ENCODE data around the gene TRAF2.

DNA sequence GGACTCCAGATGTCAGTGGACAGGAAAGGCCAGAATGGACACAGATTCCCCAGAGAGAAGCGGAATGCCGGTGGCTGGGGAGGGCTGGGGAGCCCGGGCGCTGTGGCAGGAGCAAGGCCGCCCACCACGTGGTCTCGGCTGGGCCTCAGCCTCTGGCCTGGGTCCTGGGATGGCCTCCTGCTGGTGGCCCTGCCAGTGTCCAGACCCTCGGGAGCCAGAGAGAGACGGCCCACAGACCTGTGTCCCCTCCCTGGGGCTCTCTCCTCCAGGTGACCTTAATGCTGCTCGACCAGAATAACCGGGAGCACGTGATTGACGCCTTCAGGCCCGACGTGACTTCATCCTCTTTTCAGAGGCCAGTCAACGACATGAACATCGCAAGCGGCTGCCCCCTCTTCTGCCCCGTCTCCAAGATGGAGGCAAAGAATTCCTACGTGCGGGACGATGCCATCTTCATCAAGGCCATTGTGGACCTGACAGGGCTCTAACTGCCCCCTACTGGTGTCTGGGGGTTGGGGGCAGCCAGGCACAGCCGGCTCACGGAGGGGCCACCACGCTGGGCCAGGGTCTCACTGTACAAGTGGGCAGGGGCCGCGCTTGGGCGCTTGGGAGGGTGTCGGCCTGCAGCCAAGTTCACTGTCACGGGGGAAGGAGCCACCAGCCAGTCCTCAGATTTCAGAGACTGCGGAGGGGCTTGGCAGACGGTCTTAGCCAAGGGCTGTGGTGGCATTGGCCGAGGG, 39.3 kb downstream of the TRAF2 start:
- TF ChIP-seq, protein P1, sequence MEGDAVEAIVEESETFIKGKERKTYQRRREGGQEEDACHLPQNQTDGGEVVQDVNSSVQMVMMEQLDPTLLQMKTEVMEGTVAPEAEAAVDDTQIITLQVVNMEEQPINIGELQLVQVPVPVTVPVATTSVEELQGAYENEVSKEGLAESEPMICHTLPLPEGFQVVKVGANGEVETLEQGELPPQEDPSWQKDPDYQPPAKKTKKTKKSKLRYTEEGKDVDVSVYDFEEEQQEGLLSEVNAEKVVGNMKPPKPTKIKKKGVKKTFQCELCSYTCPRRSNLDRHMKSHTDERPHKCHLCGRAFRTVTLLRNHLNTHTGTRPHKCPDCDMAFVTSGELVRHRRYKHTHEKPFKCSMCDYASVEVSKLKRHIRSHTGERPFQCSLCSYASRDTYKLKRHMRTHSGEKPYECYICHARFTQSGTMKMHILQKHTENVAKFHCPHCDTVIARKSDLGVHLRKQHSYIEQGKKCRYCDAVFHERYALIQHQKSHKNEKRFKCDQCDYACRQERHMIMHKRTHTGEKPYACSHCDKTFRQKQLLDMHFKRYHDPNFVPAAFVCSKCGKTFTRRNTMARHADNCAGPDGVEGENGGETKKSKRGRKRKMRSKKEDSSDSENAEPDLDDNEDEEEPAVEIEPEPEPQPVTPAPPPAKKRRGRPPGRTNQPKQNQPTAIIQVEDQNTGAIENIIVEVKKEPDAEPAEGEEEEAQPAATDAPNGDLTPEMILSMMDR (IDR thresholded peaks at IDR 0.05), result no peak
- TF ChIP-seq POLR2A (IDR thresholded peaks at IDR 0.05), result no peak
- no peak for TF ChIP-seq POLR2AphosphoS5 (IDR thresholded peaks at IDR 0.05)
